Gastroesophageal sphincter (tissue), 3 donors: ENCODE results near the gene SRRM1.

ENCODE experiments used
- POLR2A ChIP-seq, 2 donors: fragments of 450-650 bp; IDR thresholded peaks; one replicate each; pipeline ENCODE4 v1.6.1; 2017; ENCODE audit warnings: antibody characterized with exemption in 2 of 2, mild to moderate bottlenecking in 2 of 2, moderate library complexity in 1 of 2
- TF ChIP-seq, protein P1 (sequence below), 4 experiments: fragments of 200-600 bp in 2 of 4; fragments of 450-650 bp in 2 of 4; sonication (generic) in 1 of 4; IDR thresholded peaks; one replicate each; pipeline ENCODE4 v1.5.1; 2017 to 2019; ENCODE audit warnings: antibody characterized with exemption in 4 of 4, mild to moderate bottlenecking in 2 of 4, moderate library complexity in 2 of 4

DNA sequence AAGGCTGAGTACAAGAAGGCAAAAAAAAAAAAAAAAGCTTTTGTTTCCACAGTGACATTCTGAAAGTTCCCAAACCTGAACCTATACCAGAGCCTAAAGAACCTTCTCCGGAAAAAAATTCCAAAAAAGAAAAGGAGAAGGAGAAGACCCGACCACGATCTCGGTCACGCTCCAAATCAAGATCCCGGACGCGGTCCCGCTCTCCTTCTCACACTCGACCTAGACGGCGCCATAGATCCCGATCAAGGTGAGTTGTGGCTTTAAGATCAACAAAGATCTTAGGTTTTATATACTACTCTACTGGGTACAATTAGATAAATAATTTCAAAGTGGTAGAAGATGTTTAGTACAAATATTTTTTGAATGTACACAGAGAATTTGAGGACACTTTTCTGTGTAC lies 9.3 kb downstream of the SRRM1 start:
- TF ChIP-seq, protein P1, sequence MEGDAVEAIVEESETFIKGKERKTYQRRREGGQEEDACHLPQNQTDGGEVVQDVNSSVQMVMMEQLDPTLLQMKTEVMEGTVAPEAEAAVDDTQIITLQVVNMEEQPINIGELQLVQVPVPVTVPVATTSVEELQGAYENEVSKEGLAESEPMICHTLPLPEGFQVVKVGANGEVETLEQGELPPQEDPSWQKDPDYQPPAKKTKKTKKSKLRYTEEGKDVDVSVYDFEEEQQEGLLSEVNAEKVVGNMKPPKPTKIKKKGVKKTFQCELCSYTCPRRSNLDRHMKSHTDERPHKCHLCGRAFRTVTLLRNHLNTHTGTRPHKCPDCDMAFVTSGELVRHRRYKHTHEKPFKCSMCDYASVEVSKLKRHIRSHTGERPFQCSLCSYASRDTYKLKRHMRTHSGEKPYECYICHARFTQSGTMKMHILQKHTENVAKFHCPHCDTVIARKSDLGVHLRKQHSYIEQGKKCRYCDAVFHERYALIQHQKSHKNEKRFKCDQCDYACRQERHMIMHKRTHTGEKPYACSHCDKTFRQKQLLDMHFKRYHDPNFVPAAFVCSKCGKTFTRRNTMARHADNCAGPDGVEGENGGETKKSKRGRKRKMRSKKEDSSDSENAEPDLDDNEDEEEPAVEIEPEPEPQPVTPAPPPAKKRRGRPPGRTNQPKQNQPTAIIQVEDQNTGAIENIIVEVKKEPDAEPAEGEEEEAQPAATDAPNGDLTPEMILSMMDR (IDR thresholded peaks at IDR 0.05): no peak
- no peak for TF ChIP-seq POLR2A (IDR thresholded peaks at IDR 0.05)
